VCaP (cell line): ENCODE measurements around the gene ARL5A.
A peak's percentile ranks its signal among the peaks of the same experiment; 100 is the strongest.

Experiments
- H3K27ac ChIP-seq: fragments of 450-650 bp; 2 replicates; pipeline ENCODE4 v1.5.1; 2017
- TF ChIP-seq, protein P1 (sequence below): fragments of 450-650 bp; conservative IDR thresholded peaks from 2 replicates; pipeline ENCODE4 v1.5.1; 2017; ENCODE audit warnings: mild to moderate bottlenecking, moderate library complexity

The ARL5A gene

DNA sequence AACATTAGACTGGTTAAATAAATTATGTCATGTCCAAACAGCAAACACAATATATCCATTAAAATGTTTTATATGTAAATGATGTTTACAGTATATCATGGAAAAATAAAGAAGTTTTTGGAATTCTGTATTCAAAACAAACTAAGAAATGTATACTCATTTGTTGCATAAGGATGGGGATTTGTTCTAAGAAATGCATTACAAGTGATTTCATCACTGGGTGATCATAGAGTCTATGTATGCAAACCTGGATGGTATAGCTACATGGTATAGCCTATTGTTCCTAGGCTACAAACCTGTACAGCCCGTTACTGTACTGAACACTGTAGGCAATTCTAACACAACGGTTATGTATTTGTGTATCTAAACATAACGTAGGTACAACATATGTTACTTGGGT is 35.1 kb downstream of the ARL5A start:
- H3K27ac ChIP-seq, result no peak overlapping the region
- TF ChIP-seq, protein P1, sequence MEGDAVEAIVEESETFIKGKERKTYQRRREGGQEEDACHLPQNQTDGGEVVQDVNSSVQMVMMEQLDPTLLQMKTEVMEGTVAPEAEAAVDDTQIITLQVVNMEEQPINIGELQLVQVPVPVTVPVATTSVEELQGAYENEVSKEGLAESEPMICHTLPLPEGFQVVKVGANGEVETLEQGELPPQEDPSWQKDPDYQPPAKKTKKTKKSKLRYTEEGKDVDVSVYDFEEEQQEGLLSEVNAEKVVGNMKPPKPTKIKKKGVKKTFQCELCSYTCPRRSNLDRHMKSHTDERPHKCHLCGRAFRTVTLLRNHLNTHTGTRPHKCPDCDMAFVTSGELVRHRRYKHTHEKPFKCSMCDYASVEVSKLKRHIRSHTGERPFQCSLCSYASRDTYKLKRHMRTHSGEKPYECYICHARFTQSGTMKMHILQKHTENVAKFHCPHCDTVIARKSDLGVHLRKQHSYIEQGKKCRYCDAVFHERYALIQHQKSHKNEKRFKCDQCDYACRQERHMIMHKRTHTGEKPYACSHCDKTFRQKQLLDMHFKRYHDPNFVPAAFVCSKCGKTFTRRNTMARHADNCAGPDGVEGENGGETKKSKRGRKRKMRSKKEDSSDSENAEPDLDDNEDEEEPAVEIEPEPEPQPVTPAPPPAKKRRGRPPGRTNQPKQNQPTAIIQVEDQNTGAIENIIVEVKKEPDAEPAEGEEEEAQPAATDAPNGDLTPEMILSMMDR, result no peak

DNA sequence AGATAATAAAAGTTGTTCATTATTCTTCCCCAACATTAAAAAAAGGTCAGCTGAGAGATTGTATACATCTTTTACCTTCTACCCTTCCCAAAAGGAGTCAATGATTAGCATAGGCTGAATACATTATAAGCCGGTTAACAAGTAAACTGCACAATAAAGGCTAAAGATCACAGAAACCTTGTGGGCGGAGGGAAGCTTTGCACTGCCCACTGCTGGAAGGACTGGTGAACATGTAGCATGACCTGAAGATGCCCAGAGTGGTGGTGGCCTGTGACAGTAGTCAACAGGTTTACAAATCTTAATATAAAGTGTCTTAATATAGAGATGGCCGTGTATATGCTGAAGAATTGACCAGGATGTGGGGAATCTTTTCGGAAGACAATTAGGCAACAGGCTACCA is 35.6 kb downstream of the ARL5A start:
- no peak overlapping the region for H3K27ac ChIP-seq
- TF ChIP-seq, protein P1, result 0 out of 2 replicates have a peak, but pooled peaks have one; percentile 22

DNA sequence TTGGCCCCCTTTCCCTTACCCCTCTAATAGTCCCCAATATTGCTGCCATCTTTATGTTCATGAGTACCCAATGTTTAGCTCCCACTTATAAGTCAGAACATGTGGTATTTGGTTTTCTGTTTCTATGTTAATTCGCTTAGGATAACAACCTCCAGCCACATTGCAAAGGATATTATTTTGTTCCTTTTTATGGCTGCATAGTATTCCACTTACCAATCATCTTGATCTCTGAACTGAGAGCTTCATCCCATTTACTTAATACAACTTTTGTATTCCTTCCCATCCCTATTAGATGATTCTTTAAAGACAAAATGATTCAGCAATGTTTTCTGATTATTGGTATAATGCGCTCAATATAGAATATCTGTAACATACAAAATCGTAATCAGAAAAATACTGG is 36.7 kb downstream of the ARL5A start:
- TF ChIP-seq, protein P1, result no peak
- H3K27ac ChIP-seq, result no peak overlapping the region

DNA sequence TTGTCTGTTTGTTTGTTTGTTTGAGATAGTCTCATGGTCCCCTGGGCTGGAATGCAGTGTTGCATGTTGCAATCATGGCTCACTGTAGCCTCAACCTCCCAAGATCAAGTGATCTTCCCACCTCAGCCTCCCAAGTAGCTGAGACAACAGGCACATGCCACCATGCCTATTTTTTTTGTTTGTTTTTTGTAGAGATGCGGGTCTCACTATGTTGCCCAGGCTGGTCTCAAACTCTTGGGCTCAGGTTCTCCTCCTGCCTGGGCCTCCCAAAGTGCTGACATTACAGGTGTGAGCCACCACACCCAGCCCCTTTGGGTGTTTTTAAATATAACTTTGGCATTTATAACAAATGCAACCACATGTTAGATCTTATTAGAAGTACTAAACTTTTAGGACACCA is 37.5 kb downstream of the ARL5A start:
- TF ChIP-seq, protein P1, result no peak
- H3K27ac ChIP-seq, result no peak overlapping the region

DNA sequence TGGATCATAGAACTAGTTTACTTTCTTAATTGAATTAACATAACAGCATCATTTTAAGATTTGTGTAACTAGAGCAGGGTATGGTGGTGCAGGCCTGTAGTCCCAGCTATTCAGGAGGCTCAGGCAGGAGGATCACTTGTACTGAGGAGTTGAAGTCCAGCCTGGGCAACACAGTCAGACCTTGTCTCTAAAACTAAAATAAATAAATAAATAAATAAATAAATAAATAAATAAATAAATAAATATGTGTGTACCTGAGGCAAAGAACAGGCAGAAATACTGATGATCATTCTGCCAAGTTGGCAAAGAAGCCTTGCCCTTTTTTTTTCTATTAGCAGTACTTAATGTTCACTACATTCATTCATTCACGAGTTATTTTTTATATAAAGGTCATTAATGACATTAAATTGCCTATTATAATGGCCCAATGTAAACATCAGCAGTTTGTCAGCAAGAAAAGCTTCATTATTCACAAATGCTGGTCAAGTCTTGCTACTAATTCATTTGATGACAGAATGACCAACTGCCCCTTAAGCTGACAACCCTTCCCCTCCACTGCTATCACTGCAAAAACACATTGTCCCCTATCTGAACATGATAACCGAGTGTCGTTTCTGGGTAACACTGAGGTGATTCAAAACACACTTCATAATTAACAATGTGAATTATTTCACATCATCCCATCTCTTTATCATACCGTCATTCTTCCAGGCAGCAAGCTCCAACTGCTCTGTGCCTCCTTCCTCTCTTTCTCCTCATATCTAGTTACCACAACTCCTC is 39.0 kb downstream of the ARL5A start:
- TF ChIP-seq, protein P1, result no peak
- H3K27ac ChIP-seq, result no peak overlapping the region

DNA sequence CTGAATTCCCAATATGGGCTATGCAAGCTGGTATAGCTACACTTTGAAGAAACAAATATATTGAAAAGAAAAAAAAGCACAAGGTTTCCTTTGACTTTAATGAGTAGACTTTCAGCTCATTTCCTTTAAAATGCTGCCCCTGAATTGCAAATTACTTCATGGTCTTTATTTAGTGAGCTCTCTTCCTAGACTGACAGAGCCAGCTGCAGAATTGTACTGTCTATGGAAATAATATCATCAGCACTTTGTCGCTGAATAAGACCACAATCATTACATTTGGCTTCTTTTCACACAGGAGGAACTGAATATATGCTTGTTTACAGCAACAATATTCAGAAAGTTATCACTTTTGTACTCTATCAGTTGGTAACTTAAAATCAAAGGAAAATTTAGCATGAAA is 41.7 kb downstream of the ARL5A start:
- TF ChIP-seq, protein P1, result no peak
- no peak overlapping the region for H3K27ac ChIP-seq

DNA sequence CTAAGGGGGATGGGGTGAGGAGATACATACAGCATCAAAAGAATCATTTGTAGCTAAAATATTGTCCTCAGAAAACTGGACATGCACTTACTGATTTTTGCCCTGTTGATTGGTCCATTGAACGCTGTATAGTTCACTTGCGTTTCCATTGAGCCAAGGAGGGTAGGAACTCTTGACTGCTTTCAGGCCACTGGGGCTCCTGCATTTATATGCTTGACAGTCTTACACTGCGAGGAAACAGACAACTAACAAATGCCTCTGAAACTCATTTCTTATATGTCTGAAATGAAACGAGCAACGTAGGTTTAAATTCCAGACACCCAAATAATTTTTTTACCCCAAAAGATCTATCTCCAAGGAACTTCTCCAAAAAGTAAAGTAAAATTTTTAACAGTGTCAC is 42.1 kb downstream of the ARL5A start:
- no peak overlapping the region for H3K27ac ChIP-seq
- TF ChIP-seq, protein P1, result no peak
